ENCODE data around the gene N4BP2L1. TPM values are rescaled to one million over a fixed set of nuclear protein-coding genes. Genes with fewer than 3 reads are reported as not detected.
"Not testable (repeated sequence)": the region's sequence is repeated elsewhere in the genome, so short reads cannot be mapped to it uniquely, and the experiment has no call there.

Gene N4BP2L1
- total RNA-seq, 2 donors from 2014 or later: 10.1 to 10.4 TPM

DNA sequence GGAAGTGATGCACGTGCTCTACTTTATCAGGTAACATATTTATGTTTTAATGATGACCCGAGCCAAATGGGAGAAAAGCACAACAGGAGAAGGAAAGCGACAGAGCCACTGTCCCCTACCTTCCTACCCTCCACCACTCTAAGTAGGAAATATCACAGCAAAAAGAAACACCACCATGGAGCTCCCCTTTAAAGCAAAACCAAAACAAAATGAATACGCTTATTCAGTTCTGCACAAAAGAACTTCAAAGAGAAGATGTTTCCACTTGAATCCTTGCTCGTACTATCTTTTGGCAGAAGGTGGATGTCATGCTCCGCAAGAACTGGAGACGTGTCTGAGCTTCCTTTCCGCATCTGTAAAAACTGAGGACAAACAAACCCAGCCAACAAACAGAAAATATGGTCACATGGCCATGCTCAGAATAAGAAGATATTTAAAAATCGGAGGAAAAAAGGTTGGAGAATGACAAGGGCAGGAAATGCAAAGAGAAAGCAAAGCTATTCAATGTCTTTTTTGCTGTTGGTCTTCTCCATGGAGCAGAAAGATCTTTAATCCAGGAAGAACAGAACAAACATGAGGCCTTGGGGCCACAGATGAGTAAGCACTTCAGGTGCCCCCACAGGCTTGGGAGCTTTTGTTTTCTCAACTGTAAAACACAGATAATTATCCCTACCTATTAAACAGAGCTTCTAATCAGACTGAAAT lies 19.5 kb downstream of the N4BP2L1 start:
- intact Hi-C loops (cut with DNase I): no loop called here
- DNase-seq (ENCODE audit: low spot score): no peak

DNA sequence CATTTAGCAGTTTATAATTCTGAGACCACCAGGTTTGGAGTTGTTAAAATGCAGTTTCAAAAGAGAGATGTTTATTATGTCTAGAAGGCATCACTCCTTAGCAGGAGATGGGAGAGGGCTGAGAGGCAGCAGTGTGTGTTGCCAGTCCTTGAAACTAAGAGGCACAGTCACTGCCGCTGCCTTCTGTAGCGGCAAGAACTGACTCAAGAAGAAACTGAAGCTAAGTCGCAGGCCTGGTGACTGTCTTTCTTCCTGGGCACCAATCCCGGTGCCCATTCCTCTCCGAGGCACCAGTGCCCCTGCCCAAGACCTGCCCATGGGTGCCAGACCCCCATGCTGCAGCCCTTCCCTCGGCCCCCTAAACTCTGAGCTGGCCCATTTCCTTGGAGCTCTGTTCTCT lies 20.1 kb downstream of the N4BP2L1 start:
- no peak for DNase-seq (ENCODE audit: low spot score)
- intact Hi-C loops (cut with DNase I): no loop called here

DNA sequence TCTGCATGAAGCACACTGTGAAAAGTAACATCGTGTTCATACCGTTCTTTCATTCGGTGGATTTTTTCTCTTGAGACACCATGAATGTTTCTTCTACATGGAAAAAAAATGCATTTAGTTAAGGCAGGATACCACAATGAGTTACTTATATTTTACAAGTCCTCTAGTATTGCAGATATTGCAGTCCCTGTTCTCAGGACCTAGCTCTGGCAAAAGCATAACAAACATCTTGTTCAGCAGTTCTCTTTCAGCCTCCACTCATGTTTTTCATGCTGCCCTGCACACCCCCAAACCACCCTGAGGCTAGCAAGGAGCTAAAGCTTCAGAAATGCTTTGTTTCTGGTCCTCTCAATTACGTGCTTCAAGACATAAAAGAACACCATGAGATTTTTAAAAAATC lies 24.8 kb downstream of the N4BP2L1 start:
- no peak for DNase-seq (ENCODE audit: low spot score)
- intact Hi-C loops (cut with DNase I): no loop called here

DNA sequence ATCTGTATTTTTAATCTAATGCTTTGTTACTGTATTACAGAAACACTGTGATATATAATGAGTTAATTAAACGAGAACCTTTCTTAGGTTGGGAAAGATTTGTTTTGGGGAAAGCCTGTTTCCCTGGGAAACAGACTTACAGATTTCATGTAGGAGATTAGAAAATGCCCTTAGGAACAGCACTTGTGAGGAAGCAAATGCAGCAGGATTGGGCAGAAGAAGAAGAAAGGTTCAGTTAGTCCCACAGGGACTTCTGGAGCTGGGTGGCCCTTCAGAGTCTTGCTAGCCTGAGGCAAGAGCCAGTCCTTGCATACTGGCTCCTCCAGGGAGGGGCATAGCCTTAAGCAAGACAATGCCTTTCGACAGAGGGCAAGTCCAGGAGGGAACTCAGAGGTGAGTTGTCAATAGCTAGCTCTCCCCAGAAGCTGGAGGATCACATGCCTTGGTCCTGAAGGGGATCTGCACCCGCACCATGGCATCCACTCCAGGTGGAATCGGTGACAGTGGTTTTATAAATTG lies 36.8 kb downstream of the N4BP2L1 start:
- intact Hi-C loops (cut with DNase I): no loop called here
- no peak for DNase-seq (ENCODE audit: low spot score)

DNA sequence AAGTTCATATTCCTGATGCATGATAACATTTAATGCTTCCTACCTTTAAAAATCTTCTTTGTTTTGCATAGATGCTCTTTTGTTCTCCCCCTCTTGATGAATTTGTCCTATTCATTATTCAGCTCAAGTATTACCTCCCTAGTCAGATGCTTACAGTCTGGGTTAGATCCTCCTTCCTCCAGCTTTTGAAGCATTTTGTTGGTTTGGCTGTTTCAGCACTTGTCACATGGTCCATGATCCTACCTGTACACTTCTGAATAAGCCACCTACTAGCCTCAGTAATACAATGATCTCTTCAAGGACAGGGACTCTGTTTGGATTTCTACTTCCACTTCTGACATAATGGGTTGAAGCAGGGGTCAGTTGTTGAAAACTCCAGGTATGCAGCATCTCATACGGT lies 37.4 kb downstream of the N4BP2L1 start:
- intact Hi-C loops (cut with DNase I): no loop called here
- no peak for DNase-seq (ENCODE audit: low spot score)

DNA sequence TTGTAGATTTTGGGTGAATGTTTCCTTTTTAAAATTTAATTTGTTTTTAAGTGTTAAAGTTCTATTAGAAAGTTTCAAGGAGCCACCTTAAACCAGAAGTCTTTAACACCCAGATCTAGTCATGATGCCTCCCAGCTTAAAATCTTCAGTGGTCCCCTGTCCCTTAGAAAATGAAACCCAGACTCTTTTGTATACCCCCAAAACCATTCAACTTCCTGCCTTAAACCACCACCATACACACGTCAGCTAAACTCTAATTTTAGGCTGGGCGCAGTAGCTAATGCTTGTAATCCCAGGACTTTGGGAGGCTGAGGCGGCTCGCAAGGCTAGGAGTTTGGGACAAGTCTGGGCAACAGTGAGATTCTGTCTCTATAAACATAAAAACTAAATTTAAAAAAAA lies 37.9 kb downstream of the N4BP2L1 start:
- DNase-seq (ENCODE audit: low spot score): no peak
- intact Hi-C loops (cut with DNase I): no loop called here

DNA sequence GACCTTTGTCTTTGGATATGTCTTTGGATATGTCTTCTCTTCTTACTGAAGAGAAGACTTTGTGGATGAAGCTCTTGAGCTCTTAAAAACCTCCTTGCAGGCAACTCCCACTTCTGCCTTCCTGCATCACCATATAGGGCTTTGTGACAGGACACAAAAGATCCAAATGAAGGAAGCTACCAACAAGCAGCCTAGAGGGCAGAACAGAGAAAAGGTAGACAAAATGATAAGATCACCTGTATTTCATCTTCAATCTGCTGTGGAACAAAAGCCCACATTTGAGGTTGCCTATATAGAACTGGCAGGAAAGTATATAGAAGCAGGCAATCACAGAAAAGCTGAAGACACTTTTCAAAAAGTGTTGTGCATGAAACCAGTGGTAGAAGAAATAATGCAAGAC lies 42.5 kb downstream of the N4BP2L1 start:
- intact Hi-C loops (cut with DNase I): loop anchor here in 1 of 2 donors (10.0 kb wide), 1 partner anchor 199 kb away; the partner anchor contains the start of gene PDS5B
- DNase-seq (ENCODE audit: low spot score): no peak

DNA sequence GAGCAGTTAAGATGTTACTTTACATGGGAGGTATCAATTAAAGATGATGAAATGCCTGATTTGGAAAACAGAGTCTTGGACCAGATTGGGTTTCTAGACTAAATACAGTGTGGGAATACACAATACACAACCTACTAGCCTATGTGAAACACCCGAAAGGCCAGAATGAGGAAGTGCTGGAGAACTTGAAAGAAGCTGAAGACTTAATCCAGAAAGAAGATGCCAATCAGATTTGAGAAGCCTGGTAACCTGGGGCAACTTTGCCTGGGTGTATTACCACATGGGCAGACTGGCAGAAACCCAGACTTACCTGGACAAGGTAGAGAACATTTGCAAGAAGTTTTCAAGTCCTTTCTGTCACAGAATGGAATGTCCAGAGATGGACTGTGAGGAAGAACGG lies 43.2 kb downstream of the N4BP2L1 start:
- intact Hi-C loops (cut with DNase I): loop anchor here in 1 of 2 donors (10.0 kb wide), 1 partner anchor 200 kb away; the partner anchor contains the start of gene PDS5B
- no peak for DNase-seq (ENCODE audit: low spot score)

DNA sequence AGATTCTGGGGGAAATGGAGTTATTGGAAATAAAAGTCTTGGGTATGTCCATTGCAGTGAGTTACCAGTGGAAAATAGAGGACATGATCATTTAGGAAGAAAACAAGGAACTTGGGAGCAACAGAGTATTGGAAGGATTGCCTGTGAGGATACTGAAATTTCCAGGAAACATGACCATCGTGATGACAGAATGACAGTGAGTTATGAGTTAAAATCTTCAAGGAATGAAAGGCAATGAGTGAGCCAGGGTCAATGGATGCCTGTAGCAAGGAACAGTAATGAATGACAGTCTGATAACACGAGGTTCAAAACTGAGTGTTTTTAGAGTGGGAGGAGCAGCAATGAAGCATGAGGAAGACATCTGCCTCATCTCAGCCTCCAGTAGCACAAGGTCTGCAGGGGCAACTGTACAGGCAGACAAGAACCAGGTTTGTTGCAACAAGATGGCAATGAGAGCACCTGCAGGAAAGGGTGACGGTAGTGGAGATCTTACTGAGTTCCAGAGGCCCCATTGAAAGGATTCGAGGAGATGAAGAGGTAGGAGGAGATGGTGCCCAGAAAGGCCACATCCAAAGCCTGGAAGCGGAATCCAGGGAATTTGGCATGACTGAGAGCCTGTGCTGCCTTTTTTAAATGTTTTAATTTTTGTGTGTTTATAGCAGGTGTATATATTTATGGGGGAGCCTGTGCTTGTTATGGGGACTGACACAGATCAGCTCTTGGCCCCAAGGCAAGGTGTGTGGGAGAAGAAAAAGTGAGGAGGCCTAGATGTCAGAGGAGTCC lies 43.9 kb downstream of the N4BP2L1 start:
- DNase-seq (ENCODE audit: low spot score): no peak
- intact Hi-C loops (cut with DNase I): loop anchor here in 1 of 2 donors (10.0 kb wide), 1 partner anchor 201 kb away; the partner anchor contains the start of gene PDS5B

DNA sequence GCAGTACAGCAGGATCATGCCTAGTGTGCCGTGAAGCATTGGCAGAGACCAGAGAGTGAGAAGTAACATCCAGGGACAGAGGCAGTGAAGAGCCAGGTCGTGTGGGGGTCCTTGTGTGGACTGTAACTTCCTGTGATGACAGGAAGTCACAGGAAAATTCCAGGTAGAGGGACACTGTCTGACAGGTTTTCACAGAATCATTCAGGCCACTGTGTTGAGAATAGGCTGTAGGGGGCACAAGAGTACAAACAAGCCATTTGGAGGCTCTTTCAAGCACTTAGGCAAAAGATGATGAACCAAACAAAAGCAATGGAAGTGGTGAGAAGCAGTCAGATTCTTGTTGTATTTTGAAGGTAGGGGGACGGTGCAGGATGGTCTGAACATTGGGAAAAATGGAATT lies 46.4 kb downstream of the N4BP2L1 start:
- no peak for DNase-seq (ENCODE audit: low spot score)
- intact Hi-C loops (cut with DNase I): loop anchor here in 1 of 2 donors (10.0 kb wide), 1 partner anchor 203 kb away; the partner anchor contains the start of gene PDS5B

DNA sequence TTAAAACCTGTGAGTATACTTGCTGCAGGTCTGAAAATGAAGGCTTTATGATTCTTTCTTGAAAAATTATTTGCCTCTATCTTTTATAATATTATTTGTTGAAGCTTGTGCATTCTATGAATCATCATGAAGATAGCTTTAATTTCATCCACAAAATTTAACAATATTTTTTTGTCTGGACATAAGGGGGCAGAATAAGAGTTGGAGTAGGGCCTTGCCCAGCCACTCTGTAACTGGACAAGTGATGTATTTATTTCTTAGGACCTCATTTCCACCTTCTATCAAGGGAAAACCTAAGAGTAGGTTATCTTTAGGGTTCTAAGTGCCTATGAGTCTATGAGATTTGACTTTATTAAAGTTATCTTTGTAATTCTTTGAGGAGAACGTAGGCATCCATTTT lies 49.9 kb downstream of the N4BP2L1 start:
- intact Hi-C loops (cut with DNase I): no loop called here
- DNase-seq (ENCODE audit: low spot score): no peak

DNA sequence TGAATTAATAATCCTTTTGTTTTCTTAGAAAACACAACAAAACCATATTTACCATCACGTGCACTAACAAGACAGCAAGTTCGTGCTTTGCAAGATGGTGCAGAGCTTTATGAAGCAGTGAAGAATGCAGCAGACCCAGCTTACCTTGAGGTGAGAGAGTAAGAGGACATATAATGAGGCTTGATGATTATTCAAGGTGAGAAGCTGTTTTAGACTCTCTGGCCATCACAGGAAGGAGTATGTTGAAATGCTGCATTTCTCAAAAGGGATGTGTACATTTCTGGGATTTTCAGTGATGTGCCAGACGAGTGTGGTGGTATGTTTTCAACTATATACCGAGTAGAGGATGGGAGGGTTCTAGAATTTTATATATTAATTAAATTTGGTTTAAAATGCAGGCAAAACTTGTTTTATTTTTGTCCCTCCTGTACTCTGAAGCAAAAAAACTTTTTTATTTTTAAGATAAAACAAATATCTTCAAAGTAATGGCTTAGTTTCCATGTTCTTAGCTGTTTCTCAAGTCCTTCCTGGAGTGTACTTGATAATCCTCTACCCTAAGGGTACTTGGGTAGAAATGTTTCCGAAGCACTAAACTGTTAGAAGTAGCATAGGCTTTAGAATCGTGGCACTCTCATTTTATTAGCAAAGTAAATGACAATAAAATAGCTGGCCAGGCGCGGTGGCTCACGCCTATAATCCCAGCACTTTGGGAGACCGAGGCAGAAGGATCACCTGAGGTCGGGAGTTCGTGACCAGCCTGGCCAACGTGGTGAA lies 51.1 kb downstream of the N4BP2L1 start:
- intact Hi-C loops (cut with DNase I): no loop called here
- no peak for DNase-seq (ENCODE audit: low spot score)

DNA sequence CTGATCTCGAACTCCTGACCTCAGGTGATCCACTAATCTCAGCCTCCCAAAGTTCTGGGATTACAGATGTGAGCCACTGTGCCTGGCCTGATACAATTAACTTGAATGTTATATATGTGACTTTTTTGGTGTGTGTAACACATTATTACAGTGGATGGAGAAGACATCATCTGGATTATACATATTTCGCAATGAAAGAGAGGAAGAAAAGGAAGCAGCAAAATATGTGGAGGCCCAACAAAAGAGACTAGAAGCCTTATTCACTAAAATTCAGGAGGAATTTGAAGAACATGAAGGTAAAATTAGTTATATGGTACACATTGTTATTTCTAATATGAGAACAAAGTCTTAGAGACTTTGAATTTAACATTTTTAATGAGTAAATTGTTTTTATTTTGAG lies 57.1 kb downstream of the N4BP2L1 start:
- intact Hi-C loops (cut with DNase I): no loop called here
- DNase-seq (ENCODE audit: low spot score): no peak

DNA sequence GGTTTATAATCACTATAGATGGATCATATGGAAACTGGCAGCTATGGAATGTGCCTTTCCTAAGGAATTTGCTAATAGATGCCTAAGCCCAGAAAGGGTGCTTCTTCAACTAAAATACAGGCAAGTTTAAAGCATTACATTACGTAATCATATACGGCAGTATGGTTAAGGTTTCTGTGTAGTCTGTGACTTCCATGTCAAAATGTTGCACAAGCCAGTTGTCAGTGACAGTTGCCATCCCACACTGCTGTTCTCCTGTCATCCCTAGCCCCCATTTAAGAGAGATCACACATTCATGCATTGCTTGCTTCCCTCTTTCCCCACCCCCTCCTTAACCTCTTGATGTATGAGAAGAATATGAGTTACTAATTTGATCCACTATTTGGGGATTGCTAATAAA lies 65.4 kb downstream of the N4BP2L1 start:
- intact Hi-C loops (cut with DNase I): no loop called here
- no peak for DNase-seq (ENCODE audit: low spot score)

DNA sequence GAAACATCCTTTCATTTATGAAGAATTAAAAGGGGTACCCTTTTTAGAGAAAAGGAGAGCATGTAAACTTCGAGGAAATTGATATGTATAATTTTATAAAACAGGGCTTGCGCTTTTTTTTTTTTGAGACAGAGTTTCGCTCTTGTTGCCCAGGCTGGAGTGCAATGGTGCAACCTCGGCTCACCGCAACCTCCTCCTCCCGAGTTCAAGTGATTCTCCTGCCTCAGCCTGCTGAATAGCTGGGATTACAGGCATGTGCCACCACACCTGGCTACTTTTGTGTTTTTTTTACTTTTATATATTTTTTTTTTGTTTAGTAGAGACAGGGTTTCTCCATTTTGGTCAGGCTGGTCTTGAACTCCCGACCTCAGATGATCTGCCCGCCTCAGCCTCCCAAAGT lies 72.0 kb downstream of the N4BP2L1 start:
- DNase-seq (ENCODE audit: low spot score); intact Hi-C loops (cut with DNase I): not testable (repeated sequence)

DNA sequence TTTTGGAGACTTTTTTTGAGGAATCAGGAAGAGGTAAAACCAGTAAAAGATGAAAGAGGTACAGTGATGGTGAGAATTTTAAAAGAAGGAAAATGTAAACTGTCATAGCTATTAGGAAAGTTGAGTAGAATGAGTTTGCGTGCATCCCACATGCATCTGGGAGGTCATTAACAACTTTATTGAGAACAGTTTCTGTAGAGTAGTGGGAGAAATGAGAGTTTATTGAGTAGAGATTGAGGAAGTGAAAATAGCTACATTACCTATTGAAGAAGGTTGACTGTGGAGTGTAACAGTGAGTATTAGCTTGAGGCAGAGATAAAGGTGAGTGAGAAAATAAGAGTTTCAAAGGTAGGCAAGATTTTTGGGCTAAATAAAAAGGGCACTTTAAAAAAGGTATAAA lies 73.9 kb downstream of the N4BP2L1 start:
- intact Hi-C loops (cut with DNase I): no loop called here
- DNase-seq (ENCODE audit: low spot score): no peak

DNA sequence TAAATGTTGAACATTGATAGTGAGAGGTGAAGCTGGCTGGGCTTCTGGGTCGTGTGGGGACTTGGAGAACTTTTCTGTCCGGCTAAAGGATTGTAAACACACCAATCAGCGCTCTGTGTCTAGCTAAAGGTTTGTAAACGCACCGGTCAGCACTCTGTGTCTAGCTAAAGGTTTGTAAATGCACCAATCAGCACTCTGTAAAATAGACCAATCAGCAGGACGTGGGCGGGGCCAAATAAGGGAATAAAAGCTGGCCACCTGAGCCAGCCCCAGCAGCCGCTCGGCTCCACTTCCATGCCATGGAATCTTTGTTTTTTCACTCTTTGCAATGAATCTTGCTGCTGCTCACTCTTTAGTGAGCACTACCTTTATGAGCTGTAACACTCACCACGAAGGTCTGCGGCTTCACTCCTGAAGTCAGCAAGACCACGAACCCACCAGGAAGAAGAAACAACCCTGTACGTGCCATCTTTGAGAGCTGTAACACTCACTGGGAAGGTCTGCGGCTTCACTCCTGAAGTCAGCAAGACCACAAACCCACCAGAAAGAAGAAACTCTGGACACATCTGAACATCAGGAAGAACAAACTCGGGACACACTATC lies 77.0 kb downstream of the N4BP2L1 start:
- intact Hi-C loops (cut with DNase I); DNase-seq (ENCODE audit: low spot score): not testable (repeated sequence)
